Medulla oblongata (tissue), 1 donor: ENCODE results near the gene RABGAP1L.
"Not testable (repeated sequence)": the region's sequence is repeated elsewhere in the genome, so short reads cannot be mapped to it uniquely, and the experiment has no call there.

ENCODE experiments used
- DNase-seq: peaks from one replicate; pipeline ENCODE4 v3.0.0-alpha.2; 2015; ENCODE audit errors: extremely low spot score

RABGAP1L gene

DNA sequence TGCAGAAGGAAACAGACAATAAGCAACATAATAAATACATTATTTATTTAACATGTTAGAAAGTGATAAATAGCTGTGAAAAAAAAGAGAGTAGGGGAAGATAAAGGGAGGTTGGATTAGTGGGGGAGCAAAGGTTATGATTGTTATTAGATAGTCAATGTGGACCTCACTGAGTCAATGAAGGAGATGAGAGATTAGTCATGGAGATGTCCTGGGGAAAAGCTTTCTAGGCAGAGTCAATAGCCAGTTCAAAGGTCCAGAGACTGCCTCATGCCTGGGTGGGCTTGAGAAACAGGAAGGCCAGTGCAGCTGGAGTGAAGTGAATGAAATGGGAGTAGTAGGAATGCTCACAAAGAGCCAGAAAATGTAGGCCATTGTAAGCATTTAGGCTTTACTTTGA is 653.3 kb downstream of the RABGAP1L start:
- no peak for DNase-seq

DNA sequence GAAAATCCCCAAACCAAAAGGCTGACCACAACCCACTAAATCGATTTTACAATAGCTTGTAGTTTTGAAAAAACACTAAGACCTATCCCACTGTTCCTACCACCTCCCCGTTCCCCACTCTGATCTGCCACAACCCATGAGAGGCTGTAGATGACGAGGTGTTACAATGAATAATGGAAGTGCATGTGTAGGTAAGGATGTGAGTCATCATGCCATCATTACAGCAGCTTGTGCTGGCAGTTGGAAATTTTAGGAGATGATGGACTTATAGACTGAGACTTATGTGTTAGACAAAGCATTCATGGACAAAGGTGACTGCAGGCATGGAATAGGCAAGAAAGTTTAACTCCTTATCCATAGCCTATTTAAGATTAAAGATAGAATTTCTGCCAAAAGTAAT is 655.7 kb downstream of the RABGAP1L start:
- no peak for DNase-seq

DNA sequence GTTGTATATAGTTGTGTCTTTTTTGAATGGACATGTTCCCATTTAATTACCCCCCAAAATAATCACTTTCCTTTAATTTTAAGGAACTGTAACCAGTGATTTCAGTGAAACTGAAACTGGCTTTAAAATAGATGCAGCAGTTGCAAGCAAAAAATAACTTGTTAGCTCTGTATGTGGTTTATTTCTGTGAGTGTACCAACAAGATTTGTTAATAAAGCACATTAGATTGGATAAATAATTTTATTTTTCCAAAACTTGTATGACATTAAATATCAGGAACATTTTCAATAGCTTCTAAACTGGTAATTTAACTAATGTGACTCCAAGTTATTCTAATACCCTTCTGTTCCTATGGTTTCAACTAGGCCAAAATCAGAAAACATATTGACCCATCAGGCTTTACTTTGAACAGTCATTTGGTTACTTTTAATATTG is 656.2 kb downstream of the RABGAP1L start:
- peak; percentile 53 for DNase-seq

DNA sequence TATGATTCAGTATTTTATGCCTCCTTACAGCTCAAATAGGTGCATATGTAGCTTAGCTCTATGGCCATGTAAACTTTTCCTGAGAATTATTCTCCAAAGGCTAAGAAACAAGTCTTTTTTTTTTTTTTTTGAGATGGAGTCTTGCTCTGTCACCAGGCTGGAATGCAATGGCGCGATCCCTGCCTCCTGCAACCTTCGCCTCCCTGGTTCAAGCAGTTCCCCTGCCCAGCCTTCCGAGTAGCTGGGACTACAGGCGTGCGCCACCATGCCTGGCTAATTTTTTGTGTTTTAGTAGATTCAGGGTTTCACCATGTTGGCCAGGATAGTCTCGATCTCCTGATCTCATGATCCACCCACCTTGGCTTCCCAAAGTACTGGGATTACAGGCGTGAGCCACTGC is 657.3 kb downstream of the RABGAP1L start:
- not testable (repeated sequence) for DNase-seq

DNA sequence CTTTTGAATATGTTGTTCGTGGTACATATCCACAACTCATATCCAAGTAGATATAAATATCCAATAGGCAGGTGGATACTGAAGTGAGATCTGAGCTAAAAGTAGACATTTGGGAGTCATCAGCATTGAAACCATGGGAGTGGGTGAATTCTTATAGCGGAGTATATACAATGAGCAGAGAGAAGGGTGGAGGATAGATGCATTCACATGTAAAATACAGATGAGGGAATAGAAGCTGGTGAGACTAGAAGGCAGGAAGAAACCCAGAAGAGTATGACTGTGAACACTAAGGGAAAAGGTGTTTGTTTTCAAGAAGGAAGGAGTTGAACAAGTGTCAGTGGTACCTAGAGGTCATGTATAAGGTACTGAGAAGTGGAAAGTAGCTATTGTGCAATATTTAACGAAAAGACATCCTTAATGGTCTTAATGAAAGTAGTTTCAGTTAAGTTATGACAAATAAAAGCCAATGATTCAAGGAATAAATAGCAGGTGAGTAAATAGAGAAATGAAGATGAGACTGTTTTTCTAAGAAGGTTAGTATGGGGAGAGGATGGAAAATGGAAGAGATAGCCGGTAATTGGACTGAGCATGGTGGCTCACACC is 658.8 kb downstream of the RABGAP1L start:
- no peak for DNase-seq

DNA sequence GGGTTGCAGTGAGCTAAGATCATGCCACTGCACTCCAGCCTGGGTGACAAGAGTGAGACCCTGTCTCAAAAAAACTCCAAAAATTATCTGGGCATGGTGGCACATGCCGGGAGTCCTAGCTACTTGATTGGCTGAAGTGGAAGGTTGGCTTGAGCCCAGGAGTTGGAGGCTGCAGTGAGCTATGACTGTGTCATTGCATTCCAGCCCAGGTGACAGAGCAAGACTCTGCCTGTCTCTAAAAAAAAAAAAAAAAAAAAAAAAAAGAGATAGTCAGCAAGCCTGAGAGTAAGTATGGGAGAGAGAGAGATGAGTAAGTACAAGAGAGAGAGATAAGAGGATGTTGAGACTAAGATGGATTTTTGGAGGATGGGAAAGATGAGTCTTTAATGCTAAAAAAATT is 659.6 kb downstream of the RABGAP1L start:
- no peak for DNase-seq

DNA sequence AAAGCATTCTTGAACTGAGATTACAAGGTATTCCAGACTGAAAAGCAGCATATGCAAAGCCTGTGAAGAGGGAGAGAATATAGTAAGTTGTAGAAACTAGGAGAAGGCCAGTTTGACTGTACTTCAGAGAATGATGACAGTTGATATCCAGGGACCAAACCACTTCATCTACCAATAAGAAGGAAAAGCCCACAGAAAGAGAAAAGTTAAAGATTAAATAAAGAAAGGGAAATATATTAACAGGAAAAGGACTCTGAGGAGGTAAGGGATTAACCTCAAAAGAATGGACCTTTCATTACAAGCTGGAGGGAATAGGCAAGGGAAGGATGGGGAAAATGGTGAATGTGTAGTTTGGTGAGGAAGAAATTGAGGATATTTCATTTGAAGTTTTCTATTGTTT is 660.3 kb downstream of the RABGAP1L start:
- DNase-seq: no peak

DNA sequence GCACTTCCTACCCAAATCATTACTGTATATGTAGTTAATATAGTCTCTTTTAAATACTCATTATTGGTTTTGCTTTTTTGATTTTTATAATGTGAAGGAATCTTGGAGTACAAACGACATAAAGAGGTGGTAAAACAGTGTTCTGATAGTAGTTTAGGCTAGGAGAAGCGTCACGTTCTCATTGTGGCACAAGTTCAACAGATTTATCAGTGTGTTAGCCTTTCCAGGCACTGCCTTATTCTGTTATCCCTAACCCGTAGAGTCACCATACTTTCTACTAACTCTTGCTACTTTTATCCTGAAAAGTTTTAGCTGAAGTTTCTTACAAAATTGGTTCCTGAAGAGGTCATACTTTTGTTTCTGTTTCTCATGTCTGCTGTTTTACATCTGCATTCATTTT is 665.8 kb downstream of the RABGAP1L start:
- DNase-seq: no peak

DNA sequence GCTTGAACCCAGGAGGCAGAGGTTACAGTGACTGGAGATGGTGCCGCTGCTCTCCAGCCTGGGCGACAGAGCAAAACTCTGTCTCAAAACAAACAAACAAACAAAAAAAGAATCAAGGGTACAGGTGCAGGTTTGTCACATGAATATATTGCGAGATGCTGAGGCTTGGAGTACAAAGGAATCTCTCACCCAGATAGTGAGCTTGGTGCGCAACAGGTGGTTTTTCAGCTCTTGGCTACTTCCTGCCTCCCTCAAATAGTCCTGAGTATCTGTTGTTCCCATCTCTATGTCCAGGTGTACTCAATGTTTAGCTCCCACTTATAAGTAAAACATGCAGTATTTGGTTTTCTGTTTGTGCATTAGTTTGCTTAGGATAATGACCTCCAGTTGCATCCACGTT is 666.5 kb downstream of the RABGAP1L start:
- DNase-seq: no peak

DNA sequence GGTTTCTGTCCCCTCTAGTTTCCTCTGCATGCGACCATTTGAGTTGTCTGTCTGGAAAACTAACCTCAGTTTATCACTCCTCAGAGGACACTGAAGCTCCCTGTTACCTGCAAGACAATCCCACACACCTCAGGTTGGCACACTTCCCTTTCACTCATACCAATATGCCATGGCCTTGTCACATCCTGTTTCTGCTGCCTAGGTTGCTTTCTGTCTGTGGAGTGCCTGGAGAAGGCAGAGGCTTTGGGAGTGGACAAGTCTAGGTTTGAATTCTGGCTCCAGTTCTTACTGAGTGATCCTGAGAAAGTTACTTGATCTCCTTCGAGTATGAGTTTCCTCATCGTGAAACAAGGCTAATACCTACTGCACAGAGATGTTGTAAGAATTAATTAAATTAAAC is 668.9 kb downstream of the RABGAP1L start:
- no peak for DNase-seq

DNA sequence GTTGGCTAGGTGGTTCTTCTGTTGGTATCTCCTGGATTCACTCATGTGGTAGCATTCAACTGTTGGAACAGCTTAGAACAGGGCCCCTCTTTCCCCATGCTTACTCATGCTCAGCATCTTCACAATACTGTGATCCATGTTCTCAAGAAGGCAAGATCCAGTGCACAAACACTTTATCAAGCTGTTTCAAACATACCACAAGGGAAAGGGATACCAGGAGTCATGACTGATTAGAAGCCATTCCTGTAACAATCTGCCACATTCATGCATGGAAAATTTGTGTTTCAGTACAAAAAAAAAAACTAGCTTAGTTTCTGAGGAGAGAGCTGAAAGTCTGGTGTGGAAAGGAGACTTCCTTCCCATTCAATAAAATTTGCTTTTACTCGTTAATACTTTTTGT is 670.7 kb downstream of the RABGAP1L start:
- no peak for DNase-seq

DNA sequence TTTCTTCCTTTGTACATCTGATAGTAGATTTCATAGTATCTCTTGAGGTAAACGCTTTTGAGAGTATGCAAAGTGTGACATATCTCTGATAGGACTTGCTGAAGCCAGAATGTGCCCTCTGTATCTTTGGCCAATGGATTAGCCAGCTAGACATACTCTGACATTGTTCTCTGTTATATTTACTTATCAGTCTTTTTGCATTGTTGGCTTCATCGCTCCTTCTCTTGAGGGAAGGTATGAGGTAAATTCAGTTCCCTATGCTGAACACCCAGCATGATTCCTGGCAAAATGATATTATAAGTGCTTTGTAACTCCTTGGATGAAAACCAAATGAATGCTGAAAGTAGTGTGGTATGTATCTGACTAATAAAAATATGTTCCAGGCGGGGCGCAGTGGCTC is 677.2 kb downstream of the RABGAP1L start:
- no peak for DNase-seq

DNA sequence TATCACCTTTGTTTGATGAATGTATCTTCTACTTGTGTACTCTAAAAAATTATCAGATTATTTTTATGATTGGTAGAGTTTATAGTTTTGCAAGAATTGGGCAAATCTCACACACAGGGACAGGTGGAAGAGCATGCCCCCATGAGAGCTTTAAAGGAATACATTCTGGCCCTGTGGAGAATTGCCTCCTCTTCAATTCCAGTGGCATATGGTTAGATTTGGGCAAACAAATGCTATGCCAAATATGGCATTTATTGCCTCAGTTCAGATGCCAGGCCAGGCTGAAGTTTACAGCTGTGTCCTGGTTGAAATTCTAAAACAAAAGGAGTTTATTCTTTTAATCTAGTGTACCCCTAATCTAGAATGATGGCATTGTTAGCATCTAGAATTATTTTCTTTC is 678.1 kb downstream of the RABGAP1L start:
- DNase-seq: no peak

DNA sequence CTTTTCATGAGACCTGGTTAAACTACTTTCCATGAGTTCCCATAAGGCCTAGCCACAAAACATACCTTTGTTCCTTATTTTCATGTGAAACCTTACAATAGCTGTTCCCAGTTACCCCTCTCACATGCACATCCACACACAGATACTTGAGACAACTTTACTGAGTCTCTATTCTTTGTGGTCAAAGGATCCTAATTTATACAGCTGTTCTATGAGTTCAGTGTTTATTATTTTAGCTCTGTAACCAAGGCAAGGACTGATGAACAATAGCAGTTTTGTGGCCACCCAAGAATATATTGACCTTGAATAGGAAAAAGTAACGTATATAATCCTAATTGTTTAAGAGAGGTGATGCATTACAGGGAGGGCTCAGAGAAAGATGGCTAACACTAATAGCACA is 679.9 kb downstream of the RABGAP1L start:
- no peak for DNase-seq

DNA sequence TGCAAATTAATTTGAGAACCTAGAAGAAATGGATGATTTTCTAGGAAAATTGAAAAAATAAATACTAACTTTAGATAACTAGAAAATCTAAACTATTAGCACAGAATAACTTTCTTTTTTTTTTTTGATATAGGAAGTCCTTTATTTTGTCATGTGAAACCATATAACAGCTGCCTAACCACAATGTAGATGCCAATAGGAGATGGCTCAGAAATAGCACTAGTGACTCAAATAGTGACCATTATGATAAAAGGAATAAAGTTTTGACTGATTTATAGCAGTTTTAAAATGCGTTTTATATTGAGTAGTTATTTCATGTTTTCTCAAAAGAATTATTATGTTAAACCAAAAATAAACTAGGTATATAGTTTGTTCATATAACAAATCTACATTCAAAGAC is 682.4 kb downstream of the RABGAP1L start:
- DNase-seq: no peak

DNA sequence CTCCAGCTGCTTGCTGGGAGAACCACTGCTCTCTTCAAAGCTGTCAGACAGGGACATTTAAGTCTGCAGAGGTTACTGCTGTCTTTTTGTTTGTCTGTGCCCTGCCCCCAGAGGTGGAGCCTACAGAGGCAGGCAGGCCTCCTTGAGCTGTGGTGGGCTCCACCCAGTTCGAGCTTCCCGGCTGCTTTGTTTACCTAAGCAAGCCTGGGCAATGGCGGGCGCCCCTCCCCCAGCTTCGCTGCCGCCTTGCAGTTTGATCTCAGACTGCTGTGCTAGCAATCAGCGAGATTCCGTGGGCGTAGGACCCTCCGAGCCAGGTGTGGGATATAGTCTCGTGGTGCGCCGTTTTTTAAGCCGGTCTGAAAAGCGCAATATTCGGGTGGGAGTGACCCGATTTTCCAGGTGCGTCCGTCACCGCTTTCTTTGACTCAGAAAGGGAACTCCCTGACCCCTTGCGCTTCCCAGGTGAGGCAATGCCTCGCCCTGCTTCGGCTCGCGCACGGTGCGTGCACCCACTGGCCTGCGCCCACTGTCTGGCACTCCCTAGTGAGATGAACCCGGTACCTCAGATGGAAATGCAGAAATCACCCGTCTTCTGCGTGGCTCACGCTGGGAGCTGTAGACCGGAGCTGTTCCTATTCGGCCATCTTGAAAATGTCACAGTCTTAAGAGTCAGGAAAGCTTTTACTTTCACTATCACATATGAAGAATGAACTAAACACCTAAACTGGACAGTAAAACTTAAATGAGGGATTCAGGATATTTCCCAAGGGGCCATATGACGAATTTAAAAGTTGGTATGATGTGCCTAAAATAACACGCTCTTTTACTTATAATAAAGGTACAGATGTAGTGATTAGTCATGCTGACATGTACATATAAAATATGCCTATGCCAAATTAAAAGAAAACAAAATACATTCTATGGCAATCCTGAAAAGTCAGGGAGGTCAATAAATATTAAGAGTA is 689.6 kb downstream of the RABGAP1L start:
- not testable (repeated sequence) for DNase-seq

DNA sequence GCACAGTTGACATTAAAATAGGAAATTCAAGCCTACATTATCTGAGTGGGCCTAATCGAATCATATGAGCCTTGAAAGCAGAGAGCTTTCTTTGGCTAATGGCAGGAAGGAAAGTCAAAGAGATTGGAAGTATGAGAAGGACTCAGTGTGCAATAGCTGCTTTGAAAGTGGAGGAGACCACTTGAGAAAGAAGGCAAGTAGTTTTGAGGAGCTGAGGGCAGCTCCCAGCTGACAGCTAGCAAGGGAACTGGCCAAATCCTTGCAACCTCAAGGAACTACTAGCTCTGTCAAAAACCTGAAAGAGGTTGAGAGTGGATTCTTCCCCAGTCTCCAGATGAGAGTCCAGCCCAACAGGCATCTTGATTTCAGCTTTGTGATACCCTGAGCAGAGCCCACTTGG is 691.4 kb downstream of the RABGAP1L start:
- DNase-seq: no peak

DNA sequence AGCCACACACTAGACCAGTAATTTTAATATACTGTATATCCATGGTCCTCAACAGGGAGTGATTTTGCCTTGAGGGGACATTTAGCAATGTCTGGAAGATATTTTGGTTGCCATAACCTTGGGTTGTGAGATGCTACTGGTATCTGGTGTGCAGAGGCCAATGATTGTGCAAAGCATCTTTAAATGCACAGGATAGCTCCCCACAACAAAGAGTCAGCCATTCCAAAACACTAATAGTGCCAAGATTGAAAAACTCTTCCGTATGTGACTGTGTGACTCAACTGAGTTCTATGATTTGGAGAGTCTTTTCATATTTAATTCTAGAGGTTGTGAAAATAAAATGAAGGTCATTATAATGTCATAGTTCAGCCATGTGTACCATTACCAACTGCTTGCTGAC is 699.0 kb downstream of the RABGAP1L start:
- no peak for DNase-seq

DNA sequence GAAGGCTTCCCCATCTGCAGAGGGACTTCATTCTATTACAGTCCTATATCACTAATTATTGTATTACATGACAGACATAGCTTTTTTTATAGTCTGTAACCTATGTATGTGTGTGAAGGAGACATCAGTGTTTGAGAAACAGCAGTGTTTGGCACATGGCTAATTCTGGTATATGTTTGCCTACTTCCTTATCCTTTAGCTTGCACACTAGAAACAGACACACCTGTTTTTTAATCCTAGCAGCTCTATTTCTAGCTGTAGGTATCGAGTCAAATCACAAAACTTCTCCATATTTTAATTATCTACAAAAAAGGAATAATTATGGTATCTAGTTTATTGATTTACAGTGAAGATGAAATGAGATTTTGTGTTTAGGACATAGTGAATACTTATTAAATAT is 711.0 kb downstream of the RABGAP1L start:
- DNase-seq: no peak

DNA sequence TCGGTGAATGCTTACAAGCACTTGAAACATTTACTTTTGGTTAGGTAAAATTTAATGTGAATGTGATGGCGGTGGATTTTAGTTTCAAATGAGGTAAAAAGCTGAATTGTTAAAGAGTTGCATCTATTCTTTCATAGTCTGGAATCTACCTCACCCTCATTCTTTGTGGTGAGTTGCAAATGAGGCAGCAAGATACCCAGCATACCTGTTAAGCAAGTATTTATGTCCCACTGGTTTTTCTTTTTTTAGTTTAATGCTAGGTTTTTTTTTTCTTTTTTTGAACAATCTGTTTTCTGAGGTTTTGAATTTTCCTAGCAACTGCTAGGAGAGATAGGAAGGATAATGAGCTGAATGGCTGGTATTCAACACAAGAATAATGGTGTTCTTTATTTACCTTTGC is 712.6 kb downstream of the RABGAP1L start:
- no peak for DNase-seq

DNA sequence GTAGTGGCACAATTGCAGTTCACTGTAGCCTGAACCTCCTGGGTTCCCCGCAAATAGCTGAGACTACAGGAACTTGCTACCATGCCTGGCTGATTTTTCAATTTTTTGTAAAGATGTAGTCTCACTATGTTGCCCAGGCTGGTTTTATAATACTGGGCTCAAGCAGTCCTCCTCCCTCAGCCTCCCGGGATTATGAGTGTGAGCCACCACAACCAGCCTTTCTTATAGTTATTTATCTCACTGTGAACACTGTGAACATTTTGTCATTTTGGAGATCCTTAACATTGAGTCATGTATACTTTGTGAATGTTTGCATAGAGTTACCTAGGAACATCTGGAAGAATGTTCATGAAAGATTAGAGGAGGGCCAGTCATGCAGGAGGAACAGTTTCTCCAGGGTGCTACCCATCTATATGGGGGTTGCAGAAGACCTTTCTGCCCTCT is 713.3 kb downstream of the RABGAP1L start:
- no peak for DNase-seq

DNA sequence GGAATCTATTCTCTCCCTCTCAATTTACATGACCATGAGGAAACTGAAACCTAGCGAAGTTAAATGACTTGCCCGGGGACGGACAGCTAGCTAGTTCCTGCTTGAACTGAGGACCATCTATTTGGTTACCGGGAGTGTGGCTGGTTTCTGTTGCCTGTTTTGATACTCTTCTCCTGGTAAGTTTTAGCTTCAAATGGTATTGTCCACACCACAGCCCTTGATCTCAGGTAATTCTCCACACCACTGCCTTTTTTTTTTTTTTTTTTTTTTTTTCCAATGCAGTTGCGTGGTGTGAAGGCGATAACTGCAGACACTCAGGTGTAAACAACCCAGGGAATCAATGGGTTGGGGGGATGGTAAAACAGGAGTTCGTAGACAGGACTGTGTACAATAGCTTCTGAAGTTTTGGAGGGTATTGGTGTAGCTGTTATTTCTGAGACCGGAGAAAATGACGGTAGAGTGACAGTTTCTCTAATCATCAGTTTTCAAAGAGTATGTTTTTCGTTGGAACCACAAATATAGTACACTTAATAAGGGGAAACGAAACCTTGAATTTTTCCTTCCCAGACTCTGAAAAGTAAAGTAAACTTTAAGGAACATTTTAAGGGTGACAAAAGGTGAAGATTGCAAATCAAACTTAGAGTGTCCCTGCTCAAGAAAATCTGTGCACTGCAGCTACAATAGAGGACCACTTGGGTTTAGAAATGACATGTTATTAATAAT is 715.2 kb downstream of the RABGAP1L start:
- peak; percentile 64 for DNase-seq

DNA sequence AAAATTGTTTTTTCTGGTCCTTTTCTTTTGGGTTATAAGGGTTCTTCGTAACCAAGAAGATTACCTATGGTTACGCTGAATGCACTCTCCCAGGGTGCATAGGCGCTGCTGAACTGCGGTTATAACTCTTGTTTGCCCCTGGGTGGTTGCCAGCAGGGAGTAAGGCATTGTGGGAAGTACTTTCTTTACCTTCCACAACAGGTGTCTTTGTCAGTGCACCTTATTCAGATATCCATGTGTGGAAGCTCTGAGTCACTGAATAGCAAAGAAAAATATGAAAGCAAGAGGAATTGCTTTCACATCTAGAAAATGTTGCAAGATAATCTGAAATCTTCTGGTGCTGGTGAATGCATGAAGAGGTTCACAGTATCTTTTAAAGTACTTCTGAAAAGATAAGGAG is 716.0 kb downstream of the RABGAP1L start:
- DNase-seq: peak; percentile 29
